Endothelial cell (in vitro differentiated cells): ENCODE data around the gene PDE11A. TPM values are rescaled to one million over a fixed set of nuclear protein-coding genes. Genes with fewer than 3 reads are reported as not detected.

Experiments
- DNase-seq: peaks from one replicate; pipeline ENCODE4 v3.0.0; 2021; ENCODE audit warnings: low spot score
- H3K27ac Mint-ChIP-seq: one replicate; pipeline ENCODE4 v1.8.0; 2021; ENCODE audit warnings: mixed read lengths, inconsistent platforms; ENCODE audit not compliant: unreplicated experiment
- H3K27me3 Mint-ChIP-seq: one replicate; pipeline ENCODE4 v1.8.0; 2021; ENCODE audit warnings: mild to moderate bottlenecking, moderate library complexity, mixed read lengths, inconsistent platforms; ENCODE audit not compliant: unreplicated experiment
- H3K36me3 Mint-ChIP-seq: one replicate; pipeline ENCODE4 v1.8.0; 2021; ENCODE audit warnings: mild to moderate bottlenecking, low read depth, mixed read lengths, inconsistent platforms; ENCODE audit not compliant: unreplicated experiment
- H3K4me1 Mint-ChIP-seq: one replicate; pipeline ENCODE4 v1.8.0; 2021; ENCODE audit warnings: mild to moderate bottlenecking, mixed read lengths, inconsistent platforms; ENCODE audit not compliant: unreplicated experiment
- H3K4me3 Mint-ChIP-seq: one replicate; pipeline ENCODE4 v1.8.0; 2021; ENCODE audit warnings: mild to moderate bottlenecking, mixed read lengths, inconsistent platforms; ENCODE audit not compliant: unreplicated experiment
- H3K9me3 Mint-ChIP-seq: one replicate; pipeline ENCODE4 v1.8.0; 2021; ENCODE audit warnings: mixed read lengths, inconsistent platforms; ENCODE audit not compliant: unreplicated experiment
- total RNA-seq: library from RNA; stranded (reverse); fragmentation: NEBNext Ultra II Directional; extraction: Animal tissue kit (Norgen Biotek cat#: 25700); gene quantifications from one replicate; pipeline ENCODE4 v1.2.1, GENCODE V29; 2021; ENCODE audit not compliant: unreplicated experiment
- TF ChIP-seq, protein P1 (sequence below): fragments of 200-600 bp; sonication (generic); IDR thresholded peaks from one replicate; pipeline ENCODE4 v1.5.0; 2021; ENCODE audit warnings: antibody characterized with exemption; ENCODE audit not compliant: unreplicated experiment

PDE11A gene
- total RNA-seq, 1 donor from 2014 or later = 1.7 TPM

DNA sequence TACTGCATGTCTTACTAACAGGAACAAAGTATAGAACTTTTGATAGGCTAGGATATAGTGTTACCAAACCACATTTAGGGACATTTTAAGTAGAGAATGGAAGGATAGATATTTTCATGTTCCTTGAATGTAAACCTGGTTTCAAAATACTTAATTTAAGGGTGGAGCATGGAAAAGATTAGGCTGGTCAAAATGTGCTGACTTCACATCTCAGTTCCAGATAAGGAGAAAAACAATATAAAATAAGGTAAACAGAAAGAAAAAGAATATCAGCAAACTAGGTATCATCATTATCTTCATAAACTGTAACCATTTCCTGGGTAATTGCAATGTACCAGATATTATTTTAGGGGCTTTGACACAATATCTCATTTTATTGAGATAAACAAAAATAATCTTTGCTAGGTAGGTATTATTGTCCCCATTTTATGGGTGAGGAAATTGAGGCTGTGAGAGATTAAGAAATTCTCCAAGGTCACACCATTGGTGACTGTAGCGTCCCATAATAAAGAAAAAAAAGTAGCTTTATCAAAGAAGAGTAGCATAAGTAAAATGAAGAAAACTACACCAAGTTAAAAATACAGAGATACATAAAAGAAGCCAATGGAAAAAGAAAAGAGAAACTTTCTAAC lies 3.6 kb downstream of the PDE11A start:
- Mint-ChIP-seq H3K4me1 (peaks cover 5% of the 10 kb centered on the region), H3K27ac (no peak overlapping the region), H3K4me3 (no peak overlapping the region), H3K36me3 (no peaks in the 10 kb centered on the region), H3K9me3 (no peaks in the 10 kb centered on the region), H3K27me3 (peaks cover 1% of the 10 kb centered on the region)
- DNase-seq = no peak
- TF ChIP-seq, protein P1, sequence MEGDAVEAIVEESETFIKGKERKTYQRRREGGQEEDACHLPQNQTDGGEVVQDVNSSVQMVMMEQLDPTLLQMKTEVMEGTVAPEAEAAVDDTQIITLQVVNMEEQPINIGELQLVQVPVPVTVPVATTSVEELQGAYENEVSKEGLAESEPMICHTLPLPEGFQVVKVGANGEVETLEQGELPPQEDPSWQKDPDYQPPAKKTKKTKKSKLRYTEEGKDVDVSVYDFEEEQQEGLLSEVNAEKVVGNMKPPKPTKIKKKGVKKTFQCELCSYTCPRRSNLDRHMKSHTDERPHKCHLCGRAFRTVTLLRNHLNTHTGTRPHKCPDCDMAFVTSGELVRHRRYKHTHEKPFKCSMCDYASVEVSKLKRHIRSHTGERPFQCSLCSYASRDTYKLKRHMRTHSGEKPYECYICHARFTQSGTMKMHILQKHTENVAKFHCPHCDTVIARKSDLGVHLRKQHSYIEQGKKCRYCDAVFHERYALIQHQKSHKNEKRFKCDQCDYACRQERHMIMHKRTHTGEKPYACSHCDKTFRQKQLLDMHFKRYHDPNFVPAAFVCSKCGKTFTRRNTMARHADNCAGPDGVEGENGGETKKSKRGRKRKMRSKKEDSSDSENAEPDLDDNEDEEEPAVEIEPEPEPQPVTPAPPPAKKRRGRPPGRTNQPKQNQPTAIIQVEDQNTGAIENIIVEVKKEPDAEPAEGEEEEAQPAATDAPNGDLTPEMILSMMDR = no peak

DNA sequence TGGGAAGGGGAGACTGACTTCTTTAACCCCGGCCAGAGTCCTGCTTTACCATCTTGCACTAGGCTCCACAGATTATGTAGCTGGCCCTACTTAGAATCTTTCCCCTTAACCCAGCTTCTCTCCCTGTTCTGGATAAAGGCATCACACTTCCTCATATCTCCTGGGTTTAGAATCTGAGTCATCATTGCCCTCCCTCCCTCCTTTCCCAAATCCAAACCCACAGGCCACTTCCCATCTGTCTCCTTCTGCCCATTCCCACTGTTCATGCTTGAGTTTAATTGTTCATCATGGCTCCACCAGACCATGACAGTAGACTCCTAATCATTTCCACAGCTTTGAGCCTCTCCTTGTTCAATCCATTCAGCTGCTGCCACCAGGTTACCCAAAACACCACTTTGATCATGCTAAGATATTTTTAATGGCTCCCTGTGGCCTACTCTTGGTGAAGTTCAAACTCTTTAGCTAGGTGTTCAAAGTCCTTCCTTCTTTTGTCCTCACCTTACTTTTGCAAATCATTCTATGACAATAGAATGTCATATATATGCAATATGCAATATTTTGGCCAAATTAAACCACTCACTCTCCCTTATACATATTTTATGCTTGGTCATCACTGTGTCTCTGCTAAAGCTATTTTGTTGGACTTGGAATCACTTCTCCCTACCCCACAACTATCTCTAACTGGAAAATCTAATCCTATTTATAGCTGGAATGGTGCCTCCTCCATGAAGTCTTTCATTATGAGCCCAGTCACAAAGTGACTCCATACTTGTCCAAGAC lies 5.5 kb downstream of the PDE11A start:
- Mint-ChIP-seq H3K36me3 (no peaks in the 10 kb centered on the region), H3K4me1 (no peaks in the 10 kb centered on the region), H3K9me3 (no peaks in the 10 kb centered on the region), H3K4me3 (no peak overlapping the region), H3K27me3 (no peaks in the 10 kb centered on the region), H3K27ac (no peak overlapping the region)
- no peak for DNase-seq
- TF ChIP-seq, protein P1 = no peak

DNA sequence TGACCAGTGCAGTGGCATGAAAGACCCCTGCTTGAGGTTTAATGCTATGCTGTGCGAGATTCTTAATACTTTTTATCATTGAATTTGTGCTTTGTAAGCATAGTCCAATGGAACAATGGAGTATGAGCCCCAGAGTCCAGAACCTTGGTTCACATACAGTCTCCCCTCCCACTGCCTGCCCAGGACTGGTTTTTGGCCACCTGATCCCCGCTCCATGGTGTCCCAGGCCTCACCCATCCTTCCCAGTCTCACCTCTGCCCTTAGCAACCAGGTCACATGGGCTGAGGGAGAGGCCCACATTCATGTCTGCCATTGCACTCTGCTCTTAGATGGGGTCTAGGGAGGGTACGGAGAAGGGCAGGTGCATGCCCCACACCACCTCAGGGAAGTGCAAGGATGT lies 6.3 kb downstream of the PDE11A start:
- H3K9me3 Mint-ChIP-seq = no peaks in the 10 kb centered on the region
- no peaks in the 10 kb centered on the region for H3K4me1 Mint-ChIP-seq
- no peak for DNase-seq
- no peak overlapping the region for H3K4me3 Mint-ChIP-seq
- H3K36me3 Mint-ChIP-seq = no peaks in the 10 kb centered on the region
- TF ChIP-seq, protein P1 = no peak
- no peaks in the 10 kb centered on the region for H3K27me3 Mint-ChIP-seq
- no peak overlapping the region for H3K27ac Mint-ChIP-seq

DNA sequence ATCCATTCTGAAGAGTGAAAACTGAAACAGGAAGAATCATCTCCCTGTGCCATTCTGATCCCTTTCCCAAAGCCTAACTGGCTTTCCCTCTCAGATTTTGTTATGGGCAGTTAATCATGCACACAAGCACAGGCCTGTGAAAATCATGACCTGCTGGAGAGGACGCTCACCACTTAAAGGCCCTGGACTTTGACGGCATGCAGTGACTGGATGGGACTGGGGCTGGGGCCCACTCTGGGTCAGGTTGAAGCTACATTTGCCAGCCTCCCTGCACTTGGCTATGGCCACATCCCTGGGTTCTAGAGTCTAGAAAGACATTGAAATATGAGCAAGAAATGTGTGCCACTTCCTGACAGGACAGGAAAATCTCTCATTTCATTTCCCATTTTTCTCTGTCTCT lies 12.9 kb downstream of the PDE11A start:
- H3K4me1 Mint-ChIP-seq = no peaks in the 10 kb centered on the region
- H3K27me3 Mint-ChIP-seq = peaks cover 3% of the 10 kb centered on the region
- DNase-seq = no peak

More for the DNA sequence above, 12.9 kb downstream of the PDE11A start:
- H3K4me3 Mint-ChIP-seq = no peak overlapping the region
- H3K9me3 Mint-ChIP-seq = no peaks in the 10 kb centered on the region
- TF ChIP-seq, protein P1 = no peak
- H3K36me3 Mint-ChIP-seq = no peaks in the 10 kb centered on the region
- no peak overlapping the region for H3K27ac Mint-ChIP-seq
